Activated CD4-positive, alpha-beta T cell treated with anti-CD3 and anti-CD28 coated beads, Interleukin-2, amount 10 ng/mL, durations not matched to agents 7 days and 5 days (primary cell): ENCODE measurements around the gene UBR3. TPM values are rescaled to one million over a fixed set of nuclear protein-coding genes. Genes with fewer than 3 reads are reported as not detected.
"Not testable (repeated sequence)": the region's sequence is repeated elsewhere in the genome, so short reads cannot be mapped to it uniquely, and the experiment has no call there.

ENCODE experiments used
- CTCF ChIA-PET: fragments of 350-600 bp; sonication (Branson Sonifier 250); formaldehyde crosslinking; loops from one replicate; lab custom pipeline; 2021; ENCODE audit warnings: antibody characterized with exemption; lab: Charles Lee
- POLR2A ChIA-PET: fragments of 350-600 bp; sonication (Branson Sonifier 250); formaldehyde crosslinking; loops from one replicate; lab custom pipeline; 2021; ENCODE audit warnings: antibody characterized with exemption; lab: Charles Lee
- DNase-seq: peaks from one replicate; pipeline ENCODE4 v3.0.0-alpha.2; 2020
- H3K27ac Mint-ChIP-seq: one replicate; pipeline ENCODE4 v1.8.0; 2021; ENCODE audit warnings: mild to moderate bottlenecking, moderate library complexity, mixed read lengths
- H3K27me3 Mint-ChIP-seq: one replicate; pipeline ENCODE4 v1.8.0; 2021; ENCODE audit warnings: mixed read lengths
- H3K36me3 Mint-ChIP-seq: one replicate; pipeline ENCODE4 v1.8.0; 2021; ENCODE audit warnings: low read depth, mixed read lengths
- H3K4me1 Mint-ChIP-seq: one replicate; pipeline ENCODE4 v1.8.0; 2021; ENCODE audit warnings: mixed read lengths
- H3K4me3 Mint-ChIP-seq: one replicate; pipeline ENCODE4 v1.8.0; 2021; ENCODE audit warnings: mild to moderate bottlenecking, moderate library complexity, mixed read lengths
- H3K9me3 Mint-ChIP-seq: one replicate; pipeline ENCODE4 v1.8.0; 2021; ENCODE audit warnings: mixed read lengths
- total RNA-seq, 2 experiments: library from RNA; stranded (reverse); gene quantifications; one replicate each; pipeline ENCODE4 v1.2.3, GENCODE V29; 2021

Gene UBR3
- total RNA-seq, 2 experiments from 2014 or later, result 22.4 to 27.4 TPM

DNA sequence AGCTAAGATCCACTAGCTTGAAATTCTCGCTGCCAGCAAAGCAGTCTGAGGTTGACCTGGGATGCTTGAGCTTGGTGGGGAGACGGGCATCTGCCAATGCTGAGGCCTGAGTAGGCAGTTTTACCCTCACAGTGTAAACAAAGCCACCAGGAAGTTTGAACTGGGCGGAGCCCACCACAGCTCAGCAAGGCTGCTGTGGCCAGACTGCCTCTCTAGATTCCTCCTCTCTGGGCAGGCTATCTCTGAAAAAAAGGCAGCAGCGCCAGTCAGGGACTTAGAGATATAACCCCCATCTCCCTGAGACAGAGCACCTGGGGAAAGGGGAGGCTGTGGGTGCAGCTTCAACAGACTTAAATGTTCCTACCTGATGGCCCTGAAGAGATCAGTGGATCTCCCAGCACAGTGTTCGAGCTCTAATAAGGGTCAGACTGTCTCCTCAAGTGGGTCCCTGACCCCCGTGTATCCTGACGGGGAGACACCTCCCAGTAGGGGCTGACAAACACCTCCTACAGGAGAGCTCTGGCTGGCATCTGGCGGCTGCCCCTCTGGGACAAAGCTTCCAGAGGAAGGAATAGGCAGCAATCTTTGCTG, 299.0 kb downstream of the UBR3 start:
- H3K36me3 Mint-ChIP-seq, POLR2A ChIA-PET, DNase-seq, H3K9me3 Mint-ChIP-seq, H3K4me1 Mint-ChIP-seq, H3K27ac Mint-ChIP-seq, H3K4me3 Mint-ChIP-seq: not testable (repeated sequence)
- CTCF ChIA-PET, result interaction anchor here (0.9 kb wide), 1 partner anchor 111 kb away, joined by 3 read pairs; no protein-coding TSS in a partner anchor
- peaks cover 25% of the 10 kb centered on the region for H3K27me3 Mint-ChIP-seq

Other genes starting within 250 kb of the UBR3 start
- gene PPIG, start 243.1 kb upstream of the UBR3 start, total RNA-seq, result 10 to 100 TPM; 53.4 to 61.7 TPM
- not detected for gene CFAP210, start 133.0 kb upstream of the UBR3 start, total RNA-seq
- 1 to 10 TPM; 2.7 to 3.0 TPM for gene PHOSPHO2, start 133.0 kb upstream of the UBR3 start, total RNA-seq
- gene KLHL23, start 93.6 kb upstream of the UBR3 start, total RNA-seq, result 1 to 10 TPM; 2.7 to 4.0 TPM
- gene SSB, start 28.6 kb upstream of the UBR3 start, total RNA-seq, result 10 to 100 TPM; 79.0 to 87.4 TPM
- gene METTL5, start 2.5 kb upstream of the UBR3 start, total RNA-seq, result 10 to 100 TPM; 53.3 to 61.6 TPM